PC-9 (cell line): ENCODE data around the gene RNASEH2B.

Experiments
- CTCF ChIP-seq: fragments of 200-600 bp; sonication (generic); conservative IDR thresholded peaks from 2 replicates; pipeline ENCODE4 v1.6.1; 2017; ENCODE audit warnings: mixed run types, antibody characterized with exemption, mild to moderate bottlenecking, moderate library complexity
- EZH2 ChIP-seq: fragments of 200-600 bp; sonication (generic); IDR thresholded peaks from 2 replicates; pipeline ENCODE4 v1.8.0; 2017; ENCODE audit warnings: antibody characterized with exemption, low read depth

GRCh38 chr13:50950849-50951248 is 41.3 kb downstream of the RNASEH2B start:
- no peak for TF ChIP-seq EZH2
- TF ChIP-seq CTCF = no peak
